GM13977 (cell line): Measurements from ENCODE around the gene CACNA1C.

Source experiments
- DNase-seq: peaks from one replicate; pipeline ENCODE4 v3.0.0; 2012; ENCODE audit warnings: low spot score
- in situ Hi-C: fragments of 300-500 bp; cut with MboI; formaldehyde crosslinking; loops from one replicate; pipeline ENCODE4 v1.12.0; 2022; ENCODE audit warnings: low sequenced_read_pairs, low pct_unique_long_range_greater_than_20kb, mixed read lengths, inconsistent platforms; ENCODE audit not compliant: unreplicated experiment
- TF ChIP-seq, protein P1 (sequence below): IDR thresholded peaks from 2 replicates; pipeline ENCODE4 v1.5.1; 2012; ENCODE audit warnings: mild to moderate bottlenecking, control low read depth; ENCODE audit not compliant: insufficient read depth; ENCODE audit errors: extremely low read depth, missing control alignments

The CACNA1C gene

DNA sequence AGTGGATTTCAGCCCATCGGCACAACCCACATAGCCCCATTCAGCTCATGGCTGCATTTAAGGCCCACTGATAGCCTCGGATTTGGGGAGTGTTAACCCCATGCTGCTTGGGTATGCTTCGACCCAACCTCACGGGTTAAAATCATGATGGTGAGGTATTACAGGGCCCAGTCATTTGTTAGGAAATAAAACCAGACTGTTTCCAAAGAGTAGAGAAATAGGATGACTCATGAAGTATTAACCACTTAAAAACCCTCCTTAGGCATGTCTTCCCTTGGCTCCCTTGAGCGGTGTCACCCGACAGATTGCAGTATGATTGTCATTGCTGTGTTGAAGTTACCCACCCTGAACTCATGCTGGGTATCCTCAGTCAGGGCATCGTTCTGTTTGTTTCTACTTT lies 289.1 kb downstream of the CACNA1C start:
- in situ Hi-C loops = no loop called here
- TF ChIP-seq, protein P1, sequence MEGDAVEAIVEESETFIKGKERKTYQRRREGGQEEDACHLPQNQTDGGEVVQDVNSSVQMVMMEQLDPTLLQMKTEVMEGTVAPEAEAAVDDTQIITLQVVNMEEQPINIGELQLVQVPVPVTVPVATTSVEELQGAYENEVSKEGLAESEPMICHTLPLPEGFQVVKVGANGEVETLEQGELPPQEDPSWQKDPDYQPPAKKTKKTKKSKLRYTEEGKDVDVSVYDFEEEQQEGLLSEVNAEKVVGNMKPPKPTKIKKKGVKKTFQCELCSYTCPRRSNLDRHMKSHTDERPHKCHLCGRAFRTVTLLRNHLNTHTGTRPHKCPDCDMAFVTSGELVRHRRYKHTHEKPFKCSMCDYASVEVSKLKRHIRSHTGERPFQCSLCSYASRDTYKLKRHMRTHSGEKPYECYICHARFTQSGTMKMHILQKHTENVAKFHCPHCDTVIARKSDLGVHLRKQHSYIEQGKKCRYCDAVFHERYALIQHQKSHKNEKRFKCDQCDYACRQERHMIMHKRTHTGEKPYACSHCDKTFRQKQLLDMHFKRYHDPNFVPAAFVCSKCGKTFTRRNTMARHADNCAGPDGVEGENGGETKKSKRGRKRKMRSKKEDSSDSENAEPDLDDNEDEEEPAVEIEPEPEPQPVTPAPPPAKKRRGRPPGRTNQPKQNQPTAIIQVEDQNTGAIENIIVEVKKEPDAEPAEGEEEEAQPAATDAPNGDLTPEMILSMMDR = no peak
- DNase-seq = no peak

DNA sequence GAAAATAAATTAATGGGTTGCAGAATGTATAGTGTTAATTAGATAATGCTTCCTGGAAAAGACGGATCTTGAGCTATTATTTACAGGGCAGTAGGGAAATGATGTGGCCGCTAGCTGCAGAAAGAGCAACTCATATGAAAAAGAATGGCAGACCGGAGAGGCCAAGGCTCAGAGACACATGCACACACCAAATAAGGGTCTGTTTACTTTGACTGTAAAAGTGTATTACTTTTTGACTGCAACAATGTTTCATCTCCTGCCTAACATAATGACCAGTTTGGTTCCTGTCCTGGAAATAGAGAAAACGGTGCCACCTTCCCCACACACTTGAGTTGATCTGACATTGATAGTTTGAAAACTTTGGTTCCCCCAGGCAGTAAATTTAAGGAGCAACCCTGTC lies 290.9 kb downstream of the CACNA1C start:
- no peak for DNase-seq
- in situ Hi-C loops = no loop called here
- TF ChIP-seq, protein P1 = no peak

DNA sequence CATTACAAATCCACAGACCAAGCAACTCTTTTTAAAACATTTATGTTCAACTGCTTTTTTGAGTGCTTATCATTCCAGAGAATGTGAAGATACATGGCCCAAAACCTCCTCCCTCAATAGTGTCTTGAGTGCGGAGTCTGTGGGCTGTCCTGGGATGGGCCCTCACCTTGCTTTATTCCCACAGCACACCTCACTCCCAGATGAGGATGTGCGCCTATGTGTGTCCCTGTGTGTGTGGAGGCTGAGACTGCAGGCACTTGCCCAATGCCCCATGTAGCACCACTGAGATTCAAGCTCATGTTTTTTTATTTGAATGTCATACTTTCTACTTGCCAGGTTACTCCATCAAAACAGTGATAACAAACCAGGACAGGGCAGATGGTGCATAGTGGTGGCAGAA lies 291.7 kb downstream of the CACNA1C start:
- no peak for DNase-seq
- TF ChIP-seq, protein P1 = no peak
- in situ Hi-C loops = no loop called here

DNA sequence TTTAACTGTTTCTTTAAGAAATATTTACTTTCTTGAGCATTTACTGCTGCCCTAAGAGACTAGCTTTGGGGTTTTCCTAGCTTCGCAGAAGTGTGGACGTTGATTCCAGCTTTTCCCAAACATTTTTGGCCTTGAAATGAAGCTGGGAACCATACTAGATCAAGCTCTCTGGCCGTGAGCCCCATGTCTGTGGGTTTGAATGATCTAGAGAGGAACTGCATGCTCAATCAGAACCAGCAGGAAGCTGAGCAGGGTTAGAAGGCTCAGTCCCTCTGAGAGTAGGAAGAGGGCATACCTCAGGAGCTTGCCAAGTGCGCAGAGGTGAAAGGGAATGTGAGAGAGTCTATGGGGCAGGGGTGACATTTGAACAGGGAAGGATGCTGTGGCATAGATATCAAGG lies 292.1 kb downstream of the CACNA1C start:
- in situ Hi-C loops = no loop called here
- no peak for DNase-seq
- TF ChIP-seq, protein P1 = no peak

DNA sequence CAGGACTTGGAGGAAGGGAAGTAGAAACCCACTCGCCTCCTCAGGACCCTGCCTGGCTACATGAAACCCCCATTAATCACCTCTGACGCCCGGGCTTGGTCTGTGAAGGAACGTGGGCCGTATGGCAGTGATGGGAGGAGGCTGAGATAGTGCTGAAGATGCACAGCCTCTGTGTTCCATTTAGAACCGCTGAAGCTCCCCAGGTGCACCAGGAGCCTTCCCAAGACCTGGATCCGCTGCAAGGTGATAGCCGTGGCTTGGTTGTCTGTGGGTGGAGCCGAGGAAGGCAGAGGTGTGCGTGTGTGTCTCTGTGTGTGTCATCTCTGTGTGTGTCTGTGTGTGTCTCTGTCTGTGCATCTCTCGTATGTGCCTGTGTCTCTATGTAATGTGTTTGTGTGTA lies 293.1 kb downstream of the CACNA1C start:
- no peak for DNase-seq
- TF ChIP-seq, protein P1 = no peak
- in situ Hi-C loops = no loop called here

DNA sequence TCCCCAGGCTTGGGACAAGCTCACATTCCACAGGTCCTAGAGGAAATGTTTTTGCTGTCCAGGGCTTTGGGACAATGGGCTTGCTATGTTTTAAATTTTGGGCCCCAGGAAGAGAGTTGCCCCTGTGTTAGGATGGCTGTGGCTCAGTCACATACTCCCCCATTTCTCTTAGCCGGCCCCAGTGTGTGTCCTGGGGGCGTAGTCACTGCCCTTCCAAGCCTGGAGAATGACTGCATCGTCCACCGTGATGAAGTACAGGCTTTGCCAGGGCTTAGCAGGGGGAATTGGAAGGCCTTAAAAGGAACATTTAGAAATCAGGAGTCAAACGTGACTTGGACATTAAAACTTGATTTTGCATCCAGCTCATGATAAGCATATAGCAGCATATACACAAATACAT lies 293.6 kb downstream of the CACNA1C start:
- in situ Hi-C loops = no loop called here
- TF ChIP-seq, protein P1 = no peak
- no peak for DNase-seq

DNA sequence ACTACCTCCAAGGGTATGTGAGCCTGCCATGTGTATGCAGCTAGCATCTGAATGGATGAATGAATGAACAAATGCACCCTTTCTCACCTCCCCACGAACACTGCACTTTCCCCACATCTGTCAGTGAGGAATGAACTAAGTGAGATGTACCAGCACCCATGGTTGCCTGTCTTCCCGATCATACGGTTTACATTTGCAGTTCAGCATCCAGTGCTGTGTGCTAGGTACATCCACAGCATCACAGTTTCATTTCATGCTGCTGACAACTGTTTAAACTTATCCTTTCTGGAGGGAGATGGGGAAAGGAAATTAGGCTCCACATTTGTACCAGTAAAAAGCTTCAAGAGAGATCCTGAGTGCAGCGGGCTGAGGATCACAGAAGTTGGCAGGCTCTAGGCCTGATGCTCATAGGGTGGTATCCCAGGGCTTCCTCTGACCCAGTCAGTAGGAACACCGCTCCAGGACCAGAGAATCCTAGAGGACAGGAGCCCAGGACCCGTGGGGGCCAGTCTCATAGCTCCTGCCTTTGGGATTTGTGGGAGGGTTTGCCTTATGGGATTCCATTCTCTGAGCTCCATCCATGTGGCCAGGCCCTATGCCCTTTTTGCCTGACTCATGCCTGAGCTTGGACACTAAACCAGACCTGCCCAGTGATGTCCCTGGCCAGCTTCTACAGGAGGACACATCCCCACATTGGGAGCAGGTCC lies 294.5 kb downstream of the CACNA1C start:
- no peak for DNase-seq
- TF ChIP-seq, protein P1 = no peak
- in situ Hi-C loops = no loop called here
